Ovary (tissue), 9 donors: ENCODE results near the gene CCDC141. TPM values are rescaled to one million over a fixed set of nuclear protein-coding genes. Genes with fewer than 3 reads are reported as not detected.

Source experiments
- DNase-seq, 5 donors: peaks; one replicate each; pipeline ENCODE4 v3.0.0-alpha.2; 2019 to 2020
- H3K27ac ChIP-seq, 2 donors: fragments of 200-600 bp; one replicate each; pipeline versions ENCODE4 v1.5.1 to v1.8.0; 2019 to 2022
- H3K27me3 ChIP-seq: fragments of 200-600 bp; one replicate; pipeline ENCODE4 v1.8.0; 2022
- H3K36me3 ChIP-seq: fragments of 200-600 bp; sonication (generic); one replicate; pipeline ENCODE4 v1.5.1; 2019
- H3K4me1 ChIP-seq: one replicate; pipeline ENCODE4 v1.8.1; 2013; ENCODE audit warnings: mild to moderate bottlenecking, moderate library complexity; ENCODE audit not compliant: insufficient read depth
- H3K4me3 ChIP-seq: fragments of 200-600 bp; sonication (generic); one replicate; pipeline ENCODE4 v1.5.1; 2017
- H3K9me3 ChIP-seq, 2 donors: fragments of 200-600 bp in 1 of 2; sonication (generic) in 1 of 2; one replicate each; pipeline versions ENCODE4 v1.5.1 to v1.8.1; 2013 to 2019; ENCODE audit warnings: mild to moderate bottlenecking in 1 of 2, moderate library complexity in 1 of 2
- CTCF ChIP-seq, 3 donors: fragments of 450-650 bp in 2 of 3; fragments of 200-600 bp in 1 of 3; IDR thresholded peaks; one replicate each; pipeline versions ENCODE4 v1.5.1 to v1.8.0; 2016 to 2022; ENCODE audit warnings: antibody characterized with exemption in 3 of 3, mild to moderate bottlenecking in 1 of 3
- EP300 ChIP-seq: sonication (generic); formaldehyde crosslinking; IDR thresholded peaks from one replicate; pipeline ENCODE4 v1.6.1; 2017; ENCODE audit warnings: antibody characterized with exemption
- POLR2A ChIP-seq: fragments of 450-650 bp; IDR thresholded peaks from one replicate; pipeline ENCODE4 v1.6.1; 2017; ENCODE audit warnings: antibody characterized with exemption, mild to moderate bottlenecking, moderate library complexity
- WGBS, 3 donors: extraction: QIAGEN DNeasy Blood & Tissue Kit in 1 of 3; methylation state at CpG; one replicate each; pipeline versions ENCODE4 v1.1.5 to v1.1.7; 2013 to 2017; 5-methylcytosine and 5-hydroxymethylcytosine counted together
- intact Hi-C, 4 donors: fragments of 100-400 bp; cut with DNase I; formaldehyde crosslinking; loops; one replicate each; pipeline versions ENCODE4 v1.11.0 to v1.15.1; 2022 to 2023
- polyA plus RNA-seq, 2 donors: library from polyadenylated mRNA; stranded (reverse); fragments of 200-250 nt in 1 of 2; fragments of 350-450 nt in 1 of 2; fragmentation: Illumina TruSeq in 1 of 2; extraction: RNeasy Lipid Tissue Mini Kit (QIAGEN cat#74804) in 1 of 2; gene quantifications; one replicate each; pipeline ENCODE4 v1.2.3, GENCODE V29; 2013 to 2014
- total RNA-seq, 7 donors: library from RNA; depleted of rRNA in 2 of 7; stranded (reverse); fragments of >200 nt in 2 of 7; fragmentation: NEBNext Ultra II Directional in 3 of 7; extraction: Animal tissue kit (Norgen Biotek cat#: 25700) in 3 of 7; gene quantifications; one replicate each; pipeline versions ENCODE4 v1.1.0 to v1.2.4, GENCODE V29; 2016 to 2023
- donor health status: DM: no; HTN: no; CAD: no; lungs with moderate emphysema.
- donor health status: DM: no; HTN: no; CAD: no.
- donor health status: Bipolar disorder and iron deficiency.
- donor health status: DM: yes; HTN: yes; CAD: no.
- donor health status: DM: no; HTN: no; CAD: no.
- donor health status: DM: yes; HTN: yes; CAD: no.

The CCDC141 gene
- total and polyA plus RNA-seq, 9 donors = 0.35 to 6.2 (median 0.77) TPM

DNA sequence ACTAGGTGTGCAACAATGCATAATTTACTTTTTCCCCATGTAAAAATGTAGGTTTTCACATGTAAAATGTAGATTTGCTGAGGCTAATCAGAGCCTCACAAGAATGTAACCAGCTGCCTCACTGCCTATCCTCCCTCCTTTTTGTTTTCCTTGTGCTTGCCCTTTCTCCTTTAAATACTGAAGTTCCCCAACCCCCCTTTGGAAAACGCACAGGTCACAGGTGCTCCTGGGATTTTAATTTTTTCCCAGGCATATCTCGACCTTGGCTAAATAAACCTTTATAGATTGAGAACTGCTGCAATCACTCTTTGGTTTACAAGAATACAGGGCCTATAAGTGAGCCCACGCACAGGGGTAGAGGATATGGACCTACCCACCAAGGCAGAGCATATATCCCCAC is 165.5 kb downstream of the CCDC141 start:
- intact Hi-C loops = no loop called here
- no peak overlapping the region for H3K4me3 ChIP-seq
- H3K36me3 ChIP-seq = no peaks in the 10 kb centered on the region
- TF ChIP-seq POLR2A = no peak
- TF ChIP-seq EP300 = no peak
- TF ChIP-seq CTCF (IDR thresholded peaks at IDR 0.05) = no peak
- no peak overlapping the region for H3K27ac ChIP-seq
- no peaks in the 10 kb centered on the region for H3K9me3 ChIP-seq
- 57 to 80% (median 60%) methylated on average over 3 of the region's 3 CpGs for WGBS, 3 donors
- no peak for DNase-seq
- H3K4me1 ChIP-seq = peaks cover 4% of the 10 kb centered on the region
- no peaks in the 10 kb centered on the region for H3K27me3 ChIP-seq

DNA sequence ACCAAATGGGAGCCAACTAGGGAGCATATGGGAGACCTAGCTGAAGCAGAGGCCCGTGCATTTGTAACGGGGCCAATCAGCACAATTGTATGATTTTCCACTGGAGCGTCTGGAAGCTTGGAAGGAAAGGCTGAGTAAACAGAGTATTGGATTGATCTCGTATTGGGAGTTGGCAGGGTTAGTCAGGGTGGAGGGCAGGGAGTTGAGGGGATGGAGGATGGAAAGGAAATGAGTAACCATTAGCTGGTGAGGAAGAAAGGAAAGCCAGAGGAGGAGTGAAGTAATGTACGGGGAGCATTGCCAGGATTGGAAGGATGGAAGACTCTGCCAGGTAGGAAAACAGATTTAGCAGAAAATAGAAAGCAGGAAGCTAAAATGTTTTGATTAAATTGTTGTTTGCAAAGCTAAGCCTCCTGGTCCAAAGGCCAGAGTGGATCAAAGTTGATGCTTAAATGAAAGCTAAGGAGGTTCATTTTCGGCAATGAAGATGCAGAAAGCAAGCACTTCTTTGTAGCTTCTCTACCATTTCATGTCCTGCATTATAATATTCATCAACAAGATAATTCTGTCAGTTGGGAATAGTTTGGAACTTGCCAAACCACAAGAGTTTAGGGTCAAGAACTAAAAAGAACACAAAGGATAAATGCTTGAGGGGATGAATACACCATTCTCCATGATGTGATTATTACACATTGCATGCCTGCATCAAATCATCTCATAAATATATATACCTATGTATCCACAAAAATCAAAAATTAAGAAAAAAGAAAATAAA is 167.1 kb downstream of the CCDC141 start:
- no peak for TF ChIP-seq POLR2A
- TF ChIP-seq EP300 = no peak
- no peak for TF ChIP-seq CTCF (IDR thresholded peaks at IDR 0.05)
- H3K36me3 ChIP-seq = no peaks in the 10 kb centered on the region
- H3K4me1 ChIP-seq = peaks cover 4% of the 10 kb centered on the region
- intact Hi-C loops = no loop called here
- DNase-seq = peak in 1 of 5 donors; percentile 19
- H3K4me3 ChIP-seq = no peak overlapping the region
- 13 to 26% (median 21%) methylated on average over 6 of the region's 6 CpGs for WGBS, 3 donors
- H3K27ac ChIP-seq = peak overlapping the region in 1 of 2 donors; percentile 44
- H3K27me3 ChIP-seq = no peaks in the 10 kb centered on the region
- no peaks in the 10 kb centered on the region for H3K9me3 ChIP-seq

- no peaks in the 10 kb centered on the region for H3K27me3 ChIP-seq
- no peak overlapping the region for H3K4me3 ChIP-seq
- peaks cover 4% of the 10 kb centered on the region for H3K4me1 ChIP-seq
- no peak for TF ChIP-seq EP300
- no peak for TF ChIP-seq POLR2A
- TF ChIP-seq CTCF (IDR thresholded peaks at IDR 0.05) = no peak
- WGBS, 3 donors = 95 to 100% (median 98%) methylated on average over 1 of the region's 1 CpG
- H3K27ac ChIP-seq = no peak overlapping the region
- DNase-seq = no peak
- H3K36me3 ChIP-seq = no peaks in the 10 kb centered on the region
- H3K9me3 ChIP-seq = no peaks in the 10 kb centered on the region
- intact Hi-C loops = no loop called here
Measured at GRCh38 chr2:178881075-178881474, 168.9 kb downstream of the CCDC141 start.

GRCh38 chr2:178880257-178880656 is 169.7 kb downstream of the CCDC141 start:
- WGBS, 3 donors = 70 to 78% (median 74%) methylated on average over 3 of the region's 3 CpGs

More at GRCh38 chr2:178880257-178880656, 169.7 kb downstream of the CCDC141 start:
- Histone ChIP-seq H3K9me3 (no peaks in the 10 kb centered on the region), H3K27ac (no peak overlapping the region), H3K36me3 (no peaks in the 10 kb centered on the region), H3K27me3 (no peaks in the 10 kb centered on the region), H3K4me1 (peaks cover 4% of the 10 kb centered on the region), H3K4me3 (no peak overlapping the region)
- TF ChIP-seq EP300 (no peak), POLR2A (no peak), CTCF (IDR thresholded peaks at IDR 0.05) (no peak)
- intact Hi-C loops = no loop called here
- no peak for DNase-seq
